GM15510 (cell line): Measurements from ENCODE around the gene CELSR1.
A peak's percentile ranks its signal among the peaks of the same experiment; 100 is the strongest.

Source experiments
- POLR2A ChIP-seq: IDR thresholded peaks from 3 replicates; pipeline ENCODE4 v1.6.1; 2011; ENCODE audit warnings: borderline replicate concordance; ENCODE audit not compliant: insufficient read length; ENCODE audit errors: extremely low read depth

CELSR1 gene

DNA sequence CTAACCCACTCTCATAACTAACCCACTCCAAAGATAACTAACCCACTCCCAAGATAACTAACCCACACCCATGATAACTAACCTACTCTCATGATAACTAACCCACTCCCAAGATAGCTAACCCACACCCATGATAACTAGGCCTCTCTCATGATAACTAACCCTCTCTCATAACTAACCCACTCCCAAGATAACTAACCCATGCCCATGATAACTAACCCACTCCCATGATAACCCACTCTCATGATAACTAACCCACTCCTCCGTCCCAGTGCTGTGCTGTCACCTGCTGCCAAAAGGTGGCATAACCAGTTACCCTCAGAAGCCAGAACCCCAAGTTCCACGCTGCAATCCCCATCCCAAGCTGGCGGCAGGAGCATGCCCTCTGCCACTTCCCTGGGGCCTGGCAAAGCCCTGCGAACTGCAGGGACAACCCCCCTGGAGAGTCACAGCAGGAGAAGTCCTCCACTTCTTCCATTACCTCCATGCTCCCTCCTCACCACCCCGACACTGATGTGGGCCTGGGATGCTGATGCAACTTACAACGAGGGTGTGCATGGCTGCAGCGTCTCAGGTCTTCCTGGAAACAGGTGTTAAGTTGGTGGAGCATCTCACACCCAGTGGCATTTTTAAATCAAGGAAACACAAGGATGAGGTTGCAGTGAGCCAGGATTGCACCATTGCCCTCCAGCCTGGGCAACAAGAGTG lies 30.8 kb upstream of the CELSR1 start:
- TF ChIP-seq POLR2A = no peak

DNA sequence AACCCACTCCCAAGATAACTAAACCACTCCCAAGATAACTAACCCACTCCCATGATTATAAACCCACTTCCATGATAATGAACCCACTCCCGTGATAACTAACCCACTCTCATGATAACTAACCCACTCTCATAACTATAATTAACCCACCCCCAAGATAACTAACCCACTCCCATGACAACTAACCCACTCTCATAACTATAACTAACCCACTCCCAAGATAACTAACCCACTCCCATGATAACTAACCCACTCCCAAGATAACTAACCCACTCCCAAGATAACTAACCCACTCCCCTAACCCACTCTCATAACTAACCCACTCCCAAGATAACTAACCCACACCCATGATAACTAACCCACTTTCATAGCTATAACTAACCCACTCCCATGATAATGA lies 30.1 kb upstream of the CELSR1 start:
- TF ChIP-seq POLR2A = no peak

DNA sequence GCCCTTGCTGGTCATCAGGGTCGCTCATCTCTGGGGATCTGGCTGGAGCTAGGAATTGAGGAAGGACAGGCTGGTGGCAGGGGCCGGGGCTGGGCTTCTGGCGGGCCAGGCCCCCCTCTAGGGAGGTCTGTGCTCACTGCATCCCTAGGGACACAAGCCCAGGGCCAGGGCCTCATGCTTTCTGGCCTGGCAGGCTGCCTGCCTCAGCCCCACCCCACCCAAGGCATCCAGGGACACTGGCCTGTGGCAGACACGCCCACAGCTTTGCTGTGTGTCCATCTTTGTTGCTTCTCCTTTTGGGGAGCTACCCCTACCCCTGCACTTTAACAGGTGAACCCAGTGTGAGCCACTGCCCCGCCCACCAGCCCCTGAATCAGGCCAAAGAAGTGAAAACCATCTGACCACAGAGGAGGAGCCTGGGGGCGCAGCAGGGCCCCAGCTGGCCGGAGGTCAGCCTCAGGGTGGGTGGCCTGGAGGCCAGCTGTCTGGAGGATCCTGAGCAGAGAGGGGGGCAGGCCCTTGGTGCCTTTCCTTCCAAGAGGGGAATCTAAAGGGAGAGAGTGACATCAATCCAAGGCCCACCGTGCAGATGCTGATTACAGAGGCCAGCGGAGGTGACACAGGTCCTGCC lies 26.8 kb upstream of the CELSR1 start:
- no peak for TF ChIP-seq POLR2A

DNA sequence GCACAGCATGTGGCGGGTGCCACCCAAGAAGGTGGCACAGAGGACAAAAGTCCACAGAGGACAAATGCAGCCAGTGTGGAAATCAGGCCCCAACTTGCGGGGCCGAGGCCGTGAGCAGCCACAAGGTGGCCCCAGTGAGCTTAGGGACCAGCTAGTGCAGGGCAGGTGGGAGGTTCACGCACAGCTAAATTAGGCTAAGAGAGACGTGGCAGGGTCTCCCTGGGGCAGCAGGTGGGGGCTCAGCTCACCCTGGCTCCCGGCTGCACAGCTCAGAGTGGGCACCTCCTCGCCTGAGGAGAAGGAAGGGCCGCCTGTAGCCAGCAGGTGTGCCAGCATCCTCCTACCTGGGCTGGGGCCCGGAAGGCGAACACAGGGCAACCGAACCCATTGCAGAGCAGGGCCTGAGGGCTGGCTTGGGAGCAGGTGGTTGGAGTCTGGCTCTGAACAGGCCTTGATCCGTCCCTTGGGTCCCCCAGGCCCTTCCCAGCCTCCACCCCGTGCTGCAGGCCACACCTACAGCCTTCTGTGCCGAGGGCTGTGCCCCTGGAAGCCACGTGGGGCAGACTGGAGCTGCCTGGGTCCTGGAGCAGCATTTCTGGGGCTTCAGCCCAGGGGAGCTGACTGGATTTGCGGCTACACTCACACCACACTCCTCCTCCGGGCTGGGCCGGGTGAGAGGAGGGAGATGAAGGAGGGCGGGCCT lies 26.1 kb upstream of the CELSR1 start:
- no peak for TF ChIP-seq POLR2A

DNA sequence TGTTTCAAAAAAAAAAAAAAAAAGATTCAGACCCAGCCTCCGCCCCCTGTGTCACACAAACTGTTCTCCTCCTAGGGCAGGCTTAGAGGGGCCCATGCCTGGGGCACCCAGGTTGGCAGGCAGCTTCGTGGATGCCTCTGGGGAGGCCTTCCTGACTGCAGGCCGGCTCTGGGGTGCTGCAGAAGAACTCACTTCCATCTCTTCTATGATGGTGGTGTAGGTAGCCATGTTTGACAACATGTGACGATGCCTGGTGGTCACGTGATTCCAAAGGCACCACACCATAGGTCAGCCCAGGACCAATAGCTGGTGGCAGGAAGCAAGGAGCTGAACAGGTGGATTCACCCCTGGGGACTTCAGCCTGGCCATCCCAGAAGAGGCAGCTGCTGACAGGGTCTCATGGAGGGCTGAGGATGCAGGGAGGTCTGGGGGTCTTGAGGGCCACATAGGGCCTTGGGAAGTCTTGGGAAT lies 24.1 kb upstream of the CELSR1 start:
- TF ChIP-seq POLR2A = peak; percentile 29

DNA sequence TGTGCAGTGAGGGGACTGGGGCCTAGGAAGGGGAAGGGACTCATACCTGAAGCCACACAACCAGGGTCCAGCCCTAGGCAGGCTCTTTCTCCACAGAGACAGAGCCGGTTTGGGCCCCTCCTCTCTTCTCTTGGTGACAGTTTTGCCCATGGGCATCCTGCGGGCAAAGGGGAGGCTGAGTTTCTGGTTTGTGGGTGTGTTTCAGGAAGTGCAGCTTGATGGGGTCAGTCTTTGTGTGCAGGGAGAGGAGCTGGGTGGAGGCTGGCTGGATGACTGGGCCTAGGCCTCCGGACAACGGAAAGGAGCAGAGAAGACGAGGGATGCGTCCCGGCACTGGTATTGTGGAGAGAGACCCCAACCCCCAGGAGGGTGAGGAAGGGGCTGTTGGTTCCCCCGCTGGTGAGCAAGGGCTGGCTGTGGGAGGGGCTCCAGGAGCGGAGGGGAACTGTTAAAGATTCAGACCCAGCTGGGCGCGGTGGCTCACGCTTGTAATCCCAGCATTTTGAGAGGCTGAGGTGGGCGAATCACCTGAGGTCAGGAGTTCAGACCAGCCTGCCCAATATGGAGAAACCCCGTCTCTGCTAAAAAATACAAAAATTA lies 23.4 kb upstream of the CELSR1 start:
- TF ChIP-seq POLR2A = no peak

DNA sequence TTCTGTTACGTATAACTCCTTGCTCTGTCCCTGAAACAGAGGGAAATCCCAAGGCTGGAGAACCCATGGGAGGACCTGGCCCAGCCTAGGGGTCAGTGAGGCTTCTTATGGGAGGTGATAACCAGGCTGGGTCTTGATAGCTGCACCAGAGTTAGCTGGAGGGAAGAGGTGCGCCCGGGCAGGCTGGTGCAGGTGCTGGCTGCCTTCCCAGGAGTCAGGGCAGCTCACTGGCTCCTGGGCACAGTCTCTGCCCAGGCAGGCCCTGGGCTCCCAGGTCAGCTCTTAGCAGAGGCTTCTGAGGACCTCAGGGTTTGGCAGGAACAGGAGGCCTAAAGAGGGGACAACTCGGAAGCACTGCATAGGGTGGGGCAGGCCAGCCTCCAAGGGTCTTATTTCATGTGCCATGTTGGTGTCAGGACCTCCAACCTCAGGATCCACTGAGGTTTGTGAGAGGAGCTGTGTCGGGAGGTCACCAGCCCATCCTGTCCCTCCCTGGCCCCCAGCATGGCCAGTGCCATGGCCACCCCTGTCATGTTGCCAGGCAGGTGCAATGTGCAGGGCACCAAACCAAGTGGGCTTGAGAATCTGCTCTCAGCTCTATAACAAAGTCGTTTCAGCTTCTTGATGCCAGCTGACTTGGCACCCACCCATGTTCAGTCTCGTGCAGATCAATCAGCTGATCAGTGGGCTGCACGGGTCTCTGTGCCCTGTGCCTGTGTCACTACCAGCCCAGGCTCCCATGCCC lies 20.5 kb upstream of the CELSR1 start:
- no peak for TF ChIP-seq POLR2A

DNA sequence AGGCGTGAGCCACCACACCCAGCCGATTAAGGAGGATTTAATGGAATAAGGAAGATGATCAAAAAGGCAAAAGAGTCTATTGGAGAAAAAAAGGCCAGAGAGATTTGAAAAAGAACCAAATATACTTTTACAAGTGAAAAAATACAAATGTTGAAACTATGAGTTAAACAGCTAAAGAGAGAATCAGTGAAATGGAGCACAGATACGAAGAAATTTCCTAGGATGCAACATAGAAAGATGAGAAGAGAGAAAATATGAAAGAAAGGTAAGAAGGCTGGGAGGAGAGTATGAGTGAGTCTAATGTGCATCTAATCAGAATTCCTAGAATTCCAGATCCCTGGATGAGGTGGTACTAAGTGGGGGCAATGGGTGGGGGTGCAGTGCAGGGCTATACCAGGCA lies 19.4 kb upstream of the CELSR1 start:
- no peak for TF ChIP-seq POLR2A

DNA sequence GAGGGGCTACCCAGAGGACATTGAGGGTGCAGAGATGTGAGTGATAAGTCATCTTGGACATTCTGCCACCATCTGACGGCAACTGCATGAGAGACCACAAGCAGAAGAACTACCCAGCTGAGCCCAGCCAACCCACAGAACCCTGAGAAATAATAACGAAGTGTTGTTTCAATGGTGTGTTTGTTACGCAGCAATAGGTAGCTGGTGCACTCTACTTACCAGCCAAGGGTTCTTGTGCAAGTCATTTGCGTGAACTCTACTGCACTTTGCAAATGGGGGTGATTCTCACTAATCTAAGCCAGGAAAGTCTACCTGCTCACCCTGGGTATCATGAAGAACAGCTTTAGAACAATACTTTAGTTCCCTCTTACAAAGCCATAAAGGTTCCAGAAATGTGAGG lies 15.8 kb upstream of the CELSR1 start:
- no peak for TF ChIP-seq POLR2A

DNA sequence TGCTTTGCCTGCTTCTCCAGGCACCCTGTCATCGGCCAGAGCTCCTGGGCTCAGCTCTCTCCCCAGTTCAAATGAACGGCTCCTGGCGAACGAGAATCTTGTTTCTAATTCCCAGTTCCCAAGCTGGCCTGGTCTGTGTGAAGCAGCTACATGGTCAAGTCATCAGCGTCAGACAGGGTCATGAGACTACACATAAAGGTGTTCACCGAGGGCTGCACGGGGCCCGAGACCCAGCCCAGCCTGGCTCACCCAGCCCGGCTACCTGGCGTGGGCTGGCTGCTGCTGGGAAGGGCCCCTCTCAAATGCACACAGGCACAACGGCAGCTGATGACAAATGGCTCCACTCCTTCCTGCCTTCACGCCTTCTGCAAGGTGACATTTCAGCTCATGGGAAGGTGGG lies 14.6 kb upstream of the CELSR1 start:
- no peak for TF ChIP-seq POLR2A

DNA sequence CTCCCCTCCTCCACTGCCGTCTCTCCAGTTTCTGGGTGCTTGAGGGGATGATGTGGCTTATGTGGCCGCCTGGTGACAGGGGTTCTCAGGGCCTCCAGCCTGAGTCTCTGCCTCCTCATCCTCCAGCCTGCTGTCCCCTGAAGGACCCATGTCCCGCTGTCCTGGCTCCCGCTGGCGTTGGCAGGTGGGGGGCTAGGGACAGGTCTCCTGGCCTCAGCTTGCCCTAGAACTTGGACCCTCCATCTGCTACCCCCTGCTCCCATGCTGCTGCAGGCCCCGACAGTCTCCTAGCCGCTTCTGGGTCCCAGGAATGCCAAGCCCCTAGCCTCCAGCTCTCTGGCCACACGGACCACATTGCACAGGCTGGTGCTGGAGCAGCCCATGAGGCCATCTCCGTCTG lies 13.9 kb upstream of the CELSR1 start:
- TF ChIP-seq POLR2A = no peak

DNA sequence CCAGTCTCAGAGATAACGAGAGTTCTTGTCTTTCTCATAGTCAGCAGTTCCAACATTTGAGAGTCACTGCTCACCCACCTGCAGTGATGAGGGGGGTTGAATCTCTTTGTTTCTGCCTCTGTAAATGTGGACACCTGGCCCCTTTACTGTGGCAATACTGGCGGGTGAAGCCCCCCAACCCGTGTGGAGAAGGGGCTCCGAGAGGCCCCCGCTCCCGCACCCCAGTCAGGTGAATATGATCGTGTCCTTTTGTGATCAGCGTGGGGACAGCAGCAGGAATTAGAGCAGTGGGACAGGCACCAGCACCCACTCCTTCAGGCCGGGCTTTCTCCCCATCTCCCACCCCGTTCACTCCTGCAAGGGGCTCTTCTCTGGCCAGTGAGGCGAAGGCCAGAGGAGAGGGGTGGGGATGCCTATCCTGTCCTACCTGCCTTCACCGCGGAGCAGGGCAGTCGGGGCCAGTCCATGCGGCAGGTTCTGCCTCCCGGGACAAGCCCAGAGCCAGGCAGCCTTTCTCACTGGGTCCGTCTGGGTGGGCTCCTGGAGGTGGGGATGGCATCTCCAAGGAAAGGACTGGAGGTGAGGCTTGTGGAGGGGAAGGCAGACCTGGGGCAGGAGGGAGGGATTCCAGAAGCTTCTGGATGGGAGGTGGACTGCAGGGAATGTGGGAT lies 12.7 kb upstream of the CELSR1 start:
- no peak for TF ChIP-seq POLR2A

DNA sequence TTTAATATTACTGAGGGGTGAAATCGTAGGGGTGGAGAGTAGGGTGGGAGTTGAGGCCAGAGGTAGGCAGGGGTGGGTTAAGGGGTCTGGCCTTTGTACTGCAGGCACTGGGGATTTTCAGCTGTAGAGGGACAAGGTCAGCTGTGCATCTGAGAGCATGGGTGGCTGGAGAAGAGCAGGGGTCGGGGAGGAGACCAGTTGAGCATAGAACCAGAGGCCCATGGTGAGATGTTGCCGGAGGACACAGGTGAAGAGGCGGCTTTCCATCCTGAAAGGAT lies 12.1 kb upstream of the CELSR1 start:
- no peak for TF ChIP-seq POLR2A

DNA sequence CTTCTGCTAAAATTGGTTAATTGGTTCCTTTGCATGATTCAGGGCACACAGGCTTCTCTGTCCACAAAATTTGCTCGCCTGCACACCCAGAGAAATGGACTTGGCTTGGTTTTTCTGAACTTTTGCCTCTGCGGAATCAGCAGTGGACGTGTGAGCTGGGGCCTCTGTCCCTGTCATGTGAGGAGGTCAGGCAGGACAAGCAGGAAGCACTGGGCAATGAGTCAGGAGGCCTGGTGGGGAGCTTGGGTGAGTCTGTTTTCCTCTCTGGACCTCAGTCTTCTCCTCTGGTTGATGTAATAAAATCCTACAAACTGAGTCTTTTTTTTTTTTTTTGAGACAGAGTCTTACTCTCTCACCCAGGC lies 10.4 kb upstream of the CELSR1 start:
- TF ChIP-seq POLR2A = no peak
